Epithelial cell of esophagus (primary cell): Measurements from ENCODE around the gene CFAP299.

ENCODE experiments used
- DNase-seq: peaks from one replicate; pipeline ENCODE4 v3.0.0; 2010; ENCODE audit warnings: low read depth
- H3K4me3 ChIP-seq: 2 replicates; pipeline ENCODE4 v1.5.1; 2011; ENCODE audit warnings: mild to moderate bottlenecking, low read length, control low read depth
- TF ChIP-seq, protein P1 (sequence below): IDR thresholded peaks from 2 replicates; pipeline ENCODE4 v1.5.1; 2011; ENCODE audit warnings: low read depth, mild to moderate bottlenecking, low read length, control low read depth, inconsistent platforms; ENCODE audit not compliant: insufficient read depth; ENCODE audit errors: missing control alignments

The CFAP299 gene

DNA sequence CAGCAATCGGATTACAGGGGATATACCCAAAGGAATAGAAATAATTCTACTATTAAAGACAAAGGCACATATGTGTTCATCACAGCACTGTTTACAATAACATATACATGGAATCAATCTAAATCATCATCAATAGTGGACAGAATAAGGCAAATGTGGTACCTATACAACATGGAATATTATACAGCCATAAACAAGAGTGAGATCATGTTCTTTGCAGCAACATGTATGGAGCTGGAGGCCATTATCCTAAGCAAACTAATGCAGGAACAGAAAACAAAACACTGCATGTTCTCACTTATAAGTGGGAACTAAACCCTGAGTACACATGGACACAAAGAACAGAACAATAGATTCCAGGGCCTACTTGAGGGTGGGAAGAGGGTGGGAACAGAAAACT, 163.2 kb downstream of the CFAP299 start:
- no peak overlapping the region for H3K4me3 ChIP-seq
- no peak for DNase-seq
- TF ChIP-seq, protein P1, sequence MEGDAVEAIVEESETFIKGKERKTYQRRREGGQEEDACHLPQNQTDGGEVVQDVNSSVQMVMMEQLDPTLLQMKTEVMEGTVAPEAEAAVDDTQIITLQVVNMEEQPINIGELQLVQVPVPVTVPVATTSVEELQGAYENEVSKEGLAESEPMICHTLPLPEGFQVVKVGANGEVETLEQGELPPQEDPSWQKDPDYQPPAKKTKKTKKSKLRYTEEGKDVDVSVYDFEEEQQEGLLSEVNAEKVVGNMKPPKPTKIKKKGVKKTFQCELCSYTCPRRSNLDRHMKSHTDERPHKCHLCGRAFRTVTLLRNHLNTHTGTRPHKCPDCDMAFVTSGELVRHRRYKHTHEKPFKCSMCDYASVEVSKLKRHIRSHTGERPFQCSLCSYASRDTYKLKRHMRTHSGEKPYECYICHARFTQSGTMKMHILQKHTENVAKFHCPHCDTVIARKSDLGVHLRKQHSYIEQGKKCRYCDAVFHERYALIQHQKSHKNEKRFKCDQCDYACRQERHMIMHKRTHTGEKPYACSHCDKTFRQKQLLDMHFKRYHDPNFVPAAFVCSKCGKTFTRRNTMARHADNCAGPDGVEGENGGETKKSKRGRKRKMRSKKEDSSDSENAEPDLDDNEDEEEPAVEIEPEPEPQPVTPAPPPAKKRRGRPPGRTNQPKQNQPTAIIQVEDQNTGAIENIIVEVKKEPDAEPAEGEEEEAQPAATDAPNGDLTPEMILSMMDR: no peak

DNA sequence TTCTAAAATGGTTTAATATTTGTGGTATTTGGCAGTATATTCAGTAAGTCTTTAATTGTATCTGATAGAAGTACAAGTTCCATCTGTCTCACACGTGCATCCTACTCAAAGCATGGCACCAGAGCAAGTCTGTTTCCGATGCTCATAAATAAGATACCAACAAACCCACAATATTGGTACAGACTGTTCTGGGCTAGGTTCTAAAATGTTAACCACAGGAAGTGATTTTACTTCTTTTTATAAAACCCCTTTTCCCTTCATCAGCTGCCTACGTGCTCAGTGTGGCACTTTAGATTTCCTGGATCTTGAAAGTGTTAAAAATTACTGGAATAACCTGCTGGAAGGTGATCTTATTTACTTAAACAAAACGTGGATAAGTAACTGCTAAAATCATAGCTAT, 165.1 kb downstream of the CFAP299 start:
- H3K4me3 ChIP-seq: no peak overlapping the region
- no peak for DNase-seq
- TF ChIP-seq, protein P1: no peak

DNA sequence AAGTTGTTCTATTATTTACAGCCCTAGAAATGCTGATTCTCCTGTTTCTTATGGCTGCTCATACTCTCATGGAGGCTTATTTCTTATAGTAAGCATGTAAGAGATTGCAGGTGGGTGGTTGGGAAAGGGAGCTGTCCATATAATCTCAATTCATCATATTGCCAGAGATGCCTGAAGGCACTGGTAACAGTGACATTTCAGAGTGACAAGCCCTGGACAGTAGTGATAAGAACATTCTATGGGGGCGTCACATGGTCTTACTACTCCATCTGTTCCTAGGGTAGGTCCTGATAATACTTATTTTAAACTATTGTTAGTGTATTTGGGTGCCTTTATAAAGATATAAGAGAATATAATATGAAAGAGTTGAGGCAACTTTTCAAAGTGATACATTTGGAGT, 171.5 kb downstream of the CFAP299 start:
- H3K4me3 ChIP-seq: no peak overlapping the region
- TF ChIP-seq, protein P1: no peak
- DNase-seq: no peak

DNA sequence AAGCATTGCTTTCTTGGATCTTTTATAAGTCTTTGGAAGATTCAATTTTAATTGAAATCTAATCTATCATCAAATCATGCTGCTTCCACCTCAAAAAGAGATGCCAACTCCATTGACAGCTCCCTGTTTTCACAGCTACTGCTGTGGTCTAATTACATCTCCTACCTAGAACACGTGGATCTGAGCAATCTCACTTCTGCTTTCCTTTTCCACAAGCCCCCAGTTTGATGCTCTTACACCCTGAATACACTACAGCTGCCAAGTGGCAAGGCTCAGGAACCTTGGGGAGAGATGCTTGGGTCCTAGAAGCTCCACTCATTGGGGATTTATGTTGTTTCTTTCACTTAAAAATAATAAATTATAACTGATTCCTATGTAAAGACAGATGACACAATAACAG, 172.0 kb downstream of the CFAP299 start:
- H3K4me3 ChIP-seq: no peak overlapping the region
- no peak for DNase-seq
- TF ChIP-seq, protein P1: no peak

DNA sequence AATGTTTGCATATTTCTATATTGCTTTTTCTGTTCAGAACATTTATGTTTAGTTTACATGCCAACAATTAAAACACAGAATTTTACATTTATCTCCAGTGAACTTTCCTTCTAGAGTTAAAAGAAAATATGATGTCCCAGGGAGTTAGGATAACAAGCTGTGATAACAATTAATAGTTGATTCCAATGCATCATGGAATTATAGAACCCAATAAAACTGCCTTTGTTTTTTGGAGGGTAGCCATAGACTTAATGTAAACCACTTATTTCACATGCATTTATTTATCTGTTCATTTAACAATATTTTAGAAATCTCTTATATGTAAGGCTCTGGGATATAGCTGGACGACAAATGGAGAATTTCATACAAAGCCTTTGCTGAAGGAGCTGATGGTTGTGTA, 180.0 kb downstream of the CFAP299 start:
- H3K4me3 ChIP-seq: no peak overlapping the region
- TF ChIP-seq, protein P1: no peak

DNA sequence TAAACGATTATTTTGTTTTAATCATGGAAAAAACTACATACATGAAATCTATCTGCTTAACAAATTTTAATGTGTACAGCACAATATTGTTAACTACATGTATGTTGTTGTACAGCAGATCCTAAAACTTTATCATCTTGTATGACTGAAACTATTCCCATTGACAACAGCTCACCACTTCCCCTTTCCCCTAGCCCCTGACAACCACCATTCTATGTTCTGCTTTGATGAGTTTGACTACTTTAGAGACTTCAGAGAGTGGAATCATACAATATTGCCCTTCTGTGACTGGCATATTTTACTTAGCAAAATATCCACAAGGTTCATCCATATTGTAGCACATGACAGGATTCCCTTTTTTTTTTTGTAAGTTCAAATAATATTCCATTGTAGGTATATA, 185.9 kb downstream of the CFAP299 start:
- H3K4me3 ChIP-seq: no peak overlapping the region
- TF ChIP-seq, protein P1: no peak
- no peak for DNase-seq

More for the DNA sequence above, 180.0 kb downstream of the CFAP299 start:
- no peak for DNase-seq

DNA sequence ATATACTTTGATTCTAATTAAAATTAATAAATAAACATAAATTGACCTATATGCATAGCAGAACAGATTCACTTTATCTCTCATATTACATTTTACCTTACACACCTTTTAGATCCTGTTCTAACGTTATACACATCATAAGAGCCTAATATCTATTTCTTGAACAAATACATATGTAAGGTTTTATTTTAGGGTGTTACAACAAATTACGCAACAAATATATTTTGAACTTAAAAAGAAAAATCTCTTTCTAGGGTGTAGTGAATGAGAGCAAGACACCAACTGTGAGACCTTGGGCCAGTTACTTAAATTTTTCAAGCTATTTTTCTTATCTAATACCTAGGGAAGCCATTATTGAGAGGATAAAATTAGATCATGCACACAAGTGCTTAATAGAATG, 191.2 kb downstream of the CFAP299 start:
- no peak for DNase-seq
- TF ChIP-seq, protein P1: no peak
- H3K4me3 ChIP-seq: no peak overlapping the region
